IMR-90 (cell line): ENCODE data around the gene CPAMD8. TPM values are rescaled to one million over a fixed set of nuclear protein-coding genes. Genes with fewer than 3 reads are reported as not detected.

Experiments
- ATAC-seq: fragments of 200-7000 bp; cut with Tn5 transposase; 2 replicates; pipeline ENCODE4 v1.9.1; 2020; ENCODE audit warnings: low read depth, mild to moderate bottlenecking, moderate library complexity
- BruUV-seq: library from RNA; stranded (reverse); fragments of 400-500 nt; replicated peaks from 2 replicates; lab custom pipeline; 2021; lab: Mats Ljungman, UMichigan
- CTCF ChIA-PET: fragments of 300-600 bp; formaldehyde crosslinking; extraction: SDS; loops from one replicate; lab custom pipeline; 2021; ENCODE audit warnings: antibody characterized with exemption; lab: Yijun Ruan, JAX
- POLR2A ChIA-PET: fragments of 300-600 bp; sonication (Branson Sonifier 250); formaldehyde crosslinking; loops from one replicate; lab custom pipeline; 2022; ENCODE audit warnings: antibody characterized with exemption; ENCODE audit not compliant: unreplicated experiment; lab: Charles Lee
- DNase-seq: peaks from one replicate; pipeline ENCODE4 v3.0.0; 2013
- H2AFZ ChIP-seq: replicated peaks from 2 replicates; pipeline ENCODE3; 2013; ENCODE audit warnings: low read length, mild to moderate bottlenecking; ENCODE audit not compliant: poor library complexity
- H2AK5ac ChIP-seq: 2 replicates; pipeline ENCODE4 v1.6.1; 2013; ENCODE audit warnings: low read depth, low read length, inconsistent platforms
- H2AK9ac ChIP-seq: replicated peaks from 2 replicates; pipeline ENCODE3; 2013; ENCODE audit warnings: mild to moderate bottlenecking, low read depth, low read length, moderate library complexity; ENCODE audit not compliant: poor library complexity
- H2BK120ac ChIP-seq: 2 replicates; pipeline ENCODE4 v1.6.1; 2013; ENCODE audit warnings: low read depth, low read length, inconsistent platforms
- H2BK15ac ChIP-seq: 3 replicates; pipeline ENCODE4 v1.6.1; 2013; ENCODE audit warnings: low read depth, low read length, inconsistent platforms
- H2BK20ac ChIP-seq: 2 replicates; pipeline ENCODE4 v1.6.1; 2013; ENCODE audit warnings: low read depth, mild to moderate bottlenecking, inconsistent platforms, low read length, moderate library complexity
- H2BK5ac ChIP-seq: 2 replicates; pipeline ENCODE4 v1.6.1; 2013; ENCODE audit warnings: mild to moderate bottlenecking, low read depth, low read length, inconsistent platforms; ENCODE audit not compliant: poor library complexity, severe bottlenecking
- H3K14ac ChIP-seq: replicated peaks from 2 replicates; pipeline ENCODE4 v1.6.1; 2013; ENCODE audit warnings: low read depth, low read length, inconsistent platforms
- H3K18ac ChIP-seq: 2 replicates; pipeline ENCODE4 v1.6.1; 2013; ENCODE audit warnings: low read depth, low read length, control low read depth
- H3K23ac ChIP-seq: 2 replicates; pipeline ENCODE4 v1.6.1; 2013; ENCODE audit warnings: low read depth, low read length, inconsistent platforms
- H3K27ac ChIP-seq: 2 replicates; pipeline ENCODE4 v1.5.1; 2013; ENCODE audit warnings: mild to moderate bottlenecking, control low read depth, low read length; ENCODE audit not compliant: insufficient read depth
- H3K27me3 ChIP-seq: 2 replicates; pipeline ENCODE4 v1.6.1; 2013; ENCODE audit warnings: low read length; ENCODE audit not compliant: control insufficient read depth, insufficient read depth
- H3K36me3 ChIP-seq: 2 replicates; pipeline ENCODE4 v1.6.1; 2013; ENCODE audit warnings: low read length, mixed read lengths; ENCODE audit not compliant: control insufficient read depth, insufficient read depth
- H3K4ac ChIP-seq: 2 replicates; pipeline ENCODE4 v1.6.1; 2013; ENCODE audit warnings: low read depth, low read length, inconsistent platforms
- H3K4me1 ChIP-seq: 2 replicates; pipeline ENCODE4 v1.6.1; 2013; ENCODE audit warnings: low read length, mixed read lengths; ENCODE audit not compliant: control insufficient read depth, insufficient read depth
- H3K4me2 ChIP-seq: 2 replicates; pipeline ENCODE4 v1.6.1; 2013; ENCODE audit warnings: low read depth, mild to moderate bottlenecking, control low read depth, low read length, moderate library complexity
- H3K4me3 ChIP-seq: 2 replicates; pipeline ENCODE4 v1.5.1; 2013; ENCODE audit warnings: low read depth, mild to moderate bottlenecking, control low read depth, low read length, moderate library complexity; ENCODE audit not compliant: insufficient read depth
- H3K56ac ChIP-seq: 2 replicates; pipeline ENCODE4 v1.6.1; 2013; ENCODE audit warnings: low read length, inconsistent platforms; ENCODE audit not compliant: insufficient read depth; ENCODE audit errors: extremely low read depth
- H3K79me1 ChIP-seq, 2 experiments: 2 replicates each; pipeline ENCODE4 v1.6.1; 2013; ENCODE audit warnings: low read length in 2 of 2, inconsistent platforms in 1 of 2, low read depth in 1 of 2
- H3K9ac ChIP-seq: 2 replicates; pipeline ENCODE4 v1.6.1; 2013; ENCODE audit warnings: low read depth, low read length, control low read depth
- H3K9me1 ChIP-seq: 2 replicates; pipeline ENCODE4 v1.6.1; 2013; ENCODE audit warnings: low read length, inconsistent platforms; ENCODE audit not compliant: insufficient read depth
- H3K9me3 ChIP-seq: 2 replicates; pipeline ENCODE4 v1.6.1; 2013; ENCODE audit warnings: low read length; ENCODE audit not compliant: control insufficient read depth, insufficient read depth
- H4K20me1 ChIP-seq: 2 replicates; pipeline ENCODE4 v1.6.1; 2013; ENCODE audit warnings: low read length, inconsistent platforms; ENCODE audit not compliant: insufficient read depth
- H4K5ac ChIP-seq: 2 replicates; pipeline ENCODE4 v1.6.1; 2013; ENCODE audit warnings: mild to moderate bottlenecking, low read depth, low read length, control low read depth
- H4K8ac ChIP-seq, 2 experiments: 2 replicates each; pipeline ENCODE4 v1.6.1; 2013; ENCODE audit warnings: low read depth in 2 of 2, low read length in 2 of 2, control low read depth in 1 of 2, inconsistent platforms in 1 of 2
- H4K91ac ChIP-seq: 2 replicates; pipeline ENCODE4 v1.6.1; 2013; ENCODE audit warnings: low read depth, low read length, inconsistent platforms; ENCODE audit not compliant: insufficient read depth
- BHLHE40 ChIP-seq: fragments of 150-350 bp; IDR thresholded peaks from 2 replicates; pipeline ENCODE4 v1.6.1; 2016; ENCODE audit warnings: mild to moderate bottlenecking, low read depth, low read length
- CEBPB ChIP-seq: IDR thresholded peaks from 2 replicates; pipeline ENCODE4 v1.6.1; 2012; ENCODE audit warnings: low read depth, low read length, improper control_type of control experiment
- CHD1 ChIP-seq: IDR thresholded peaks from 2 replicates; pipeline ENCODE4 v1.6.1; 2012; ENCODE audit warnings: low read depth, low read length, improper control_type of control experiment
- CTCF ChIP-seq: conservative IDR thresholded peaks from 2 replicates; pipeline ENCODE4 v1.5.1; 2012; ENCODE audit warnings: mild to moderate bottlenecking, low read depth, low read length, improper control_type of control experiment
- ELK1 ChIP-seq: fragments of 150-350 bp; IDR thresholded peaks from 2 replicates; pipeline ENCODE4 v1.6.1; 2016; ENCODE audit warnings: low read depth, mild to moderate bottlenecking, low read length, moderate library complexity, borderline replicate concordance
- FOS ChIP-seq: fragments of 150-350 bp; IDR thresholded peaks from 2 replicates; pipeline ENCODE4 v1.6.1; 2016; ENCODE audit warnings: low read depth, low read length
- RFX5 ChIP-seq: IDR thresholded peaks from 2 replicates; pipeline ENCODE4 v1.8.0; 2012; ENCODE audit warnings: low read depth, mild to moderate bottlenecking, low read length, moderate library complexity
- SMC3 ChIP-seq: fragments of 150-350 bp; IDR thresholded peaks from 2 replicates; pipeline ENCODE4 v1.6.1; 2016; ENCODE audit warnings: low read depth, mild to moderate bottlenecking, antibody characterized with exemption, low read length, moderate library complexity
- WGBS, 2 experiments: methylation state at CpG; one replicate each; pipeline versions ENCODE4 v1.1.5 to v1.1.7; 2013; ENCODE audit warnings: missing lambda C conversion rate in 2 of 2; ENCODE audit not compliant: insufficient read length in 1 of 2; ENCODE audit errors: extremely low coverage in 2 of 2; 5-methylcytosine and 5-hydroxymethylcytosine counted together
- dilution Hi-C: fragments of 300-500 bp; cut with HindIII; formaldehyde crosslinking; loops from one replicate; pipeline ENCODE4 v1.14.3; 2018; ENCODE audit warnings: low sequenced_read_pairs; ENCODE audit not compliant: unreplicated experiment
- in situ Hi-C: fragments of 300-500 bp; cut with MboI; formaldehyde crosslinking; loops from 3 replicates; pipeline ENCODE4 v1.14.3; 2019; ENCODE audit warnings: low sequenced_read_pairs, inconsistent platforms, mixed read lengths
- intact Hi-C: fragments of 100-400 bp; cut with micrococcal nuclease; formaldehyde crosslinking; loops from 2 replicates; pipeline ENCODE4 v1.10.0; 2022
- polyA plus RNA-seq, 3 experiments: library from polyadenylated mRNA; depleted of rRNA; stranded (reverse); fragments of >200 nt; gene quantifications; 2 replicates each; pipeline ENCODE4 v1.2.3, GENCODE V29; 2012; ENCODE audit warnings: low replicate concordance in 1 of 3
- total RNA-seq: library from RNA; depleted of rRNA; stranded (reverse); fragments of >200 nt; gene quantifications from 2 replicates; pipeline ENCODE4 v1.2.3, GENCODE V29; 2012

Gene CPAMD8
- total and polyA plus RNA-seq, 2 of the 4 experiments (the other 2 are of a cell fraction), result 0.36 to 0.79 TPM

- H3K27me3 ChIP-seq, result no peaks in the 10 kb centered on the region
- peak overlapping the region; percentile 38; the same call in 1 of the 2 replicates for H4K91ac ChIP-seq
- peak overlapping the region; percentile 71; the same call in 1 of the 2 replicates for H2BK120ac ChIP-seq
- no peak for TF ChIP-seq ELK1
- TF ChIP-seq SMC3, result no peak
- TF ChIP-seq CEBPB, result no peak
- no peak for TF ChIP-seq CTCF
- no peak for TF ChIP-seq BHLHE40
- no peak for TF ChIP-seq RFX5
- TF ChIP-seq CHD1, result no peak
- no peak for TF ChIP-seq FOS
- H3K4ac ChIP-seq, result peak overlapping the region; percentile 57
- no peak overlapping the region for H2BK15ac ChIP-seq
- H2BK5ac ChIP-seq, result peak overlapping the region; percentile 49
- ChIA-PET CTCF (no interaction called here), POLR2A (interaction anchor here (0.7 kb wide), 1 partner anchor 20 kb away, joined by 10 read pairs; the partner anchor contains the start of gene SIN3B)
- dilution Hi-C loops (no loop called here), intact Hi-C loops (loop anchor here (5.0 kb wide), 1 partner anchor 72 kb away; no protein-coding TSS in a partner anchor), in situ Hi-C loops (no loop called here)
- peaks cover 17% of the 10 kb centered on the region for H4K20me1 ChIP-seq
- no peak overlapping the region for H3K18ac ChIP-seq
- no peak overlapping the region for H3K9ac ChIP-seq
- H3K23ac ChIP-seq, result peak overlapping the region; percentile 53; the same call in 1 of the 2 replicates
- H3K27ac ChIP-seq, result no peak overlapping the region
- peak overlapping the region in 1 of 2 experiments; percentile 28; a peak in 1 of 4 replicates for H4K8ac ChIP-seq
- peaks cover 16% of the 10 kb centered on the region for H3K4me1 ChIP-seq
- H3K36me3 ChIP-seq, result peaks cover 72% of the 10 kb centered on the region
- no peak overlapping the region for H3K56ac ChIP-seq
- H2BK20ac ChIP-seq, result peak overlapping the region; percentile 67
- no CpG with 5 or more reads among the region's 1 CpG for WGBS, 2 experiments
- H3K4me2 ChIP-seq, result no peak overlapping the region; the same call in 1 of the 2 replicates
- BruUV-seq, result no TSS peak
- H2AK5ac ChIP-seq, result peak overlapping the region; percentile 43; the same call in 1 of the 2 replicates
- no peak overlapping the region for H3K14ac ChIP-seq
- H3K79me1 ChIP-seq, result peaks cover 13 to 82% of the 10 kb centered on the region in 2 experiments; a peak in 2 of 4 replicates
- H3K9me1 ChIP-seq, result peaks cover 37% of the 10 kb centered on the region
- ATAC-seq (peak; percentile 43), DNase-seq (peak; percentile 62)
- no peak overlapping the region for H2AK9ac ChIP-seq
- no peaks in the 10 kb centered on the region for H3K9me3 ChIP-seq
- no peak overlapping the region for H2AFZ ChIP-seq
- H3K4me3 ChIP-seq, result no peak overlapping the region
- H4K5ac ChIP-seq, result no peak overlapping the region
These were observed 177.4 kb downstream of the CPAMD8 start for GRCh38 chr19:16849168-16849567.
